H9 (cell line): ENCODE results near the gene SPIN1. TPM values are rescaled to one million over a fixed set of nuclear protein-coding genes. Genes with fewer than 3 reads are reported as not detected.

Experiments
- DNase-seq: peaks from one replicate; pipeline ENCODE4 v3.0.0-alpha.2; 2017
- H2AFZ ChIP-seq: one replicate; pipeline ENCODE4 v1.6.1; 2013; ENCODE audit warnings: mild to moderate bottlenecking, low read length, control low read depth, moderate library complexity
- H2AK5ac ChIP-seq: 2 replicates; pipeline ENCODE4 v1.6.1; 2013; ENCODE audit warnings: low read length, control low read depth, mixed read lengths; ENCODE audit not compliant: insufficient read length
- H2BK120ac ChIP-seq: one replicate; pipeline ENCODE4 v1.6.1; 2013; ENCODE audit warnings: low read depth, mild to moderate bottlenecking, low read length, control low read depth, inconsistent platforms; ENCODE audit not compliant: poor library complexity, severe bottlenecking
- H2BK12ac ChIP-seq: 2 replicates; pipeline ENCODE4 v1.6.1; 2013; ENCODE audit warnings: low read length, control low read depth, mixed read lengths, low read depth; ENCODE audit not compliant: insufficient read length
- H2BK15ac ChIP-seq: 2 replicates; pipeline ENCODE4 v1.6.1; 2013; ENCODE audit warnings: low read depth, low read length, control low read depth
- H2BK20ac ChIP-seq: one replicate; pipeline ENCODE4 v1.6.1; 2013; ENCODE audit warnings: low read depth, mild to moderate bottlenecking, low read length, control low read depth, inconsistent platforms; ENCODE audit not compliant: poor library complexity, severe bottlenecking
- H2BK5ac ChIP-seq: 2 replicates; pipeline ENCODE4 v1.6.1; 2013; ENCODE audit warnings: low read length, control low read depth, mixed read lengths; ENCODE audit not compliant: insufficient read length
- H3K14ac ChIP-seq: 2 replicates; pipeline ENCODE4 v1.6.1; 2013; ENCODE audit warnings: low read length, control low read depth; ENCODE audit not compliant: insufficient read depth
- H3K18ac ChIP-seq: 2 replicates; pipeline ENCODE4 v1.6.1; 2013; ENCODE audit warnings: low read depth, mild to moderate bottlenecking, mixed read lengths, low read length, control low read depth; ENCODE audit not compliant: insufficient read length
- H3K23ac ChIP-seq: 2 replicates; pipeline ENCODE4 v1.6.1; 2013; ENCODE audit warnings: low read length, control low read depth, mixed read lengths, low read depth; ENCODE audit not compliant: insufficient read length
- H3K23me2 ChIP-seq: 2 replicates; pipeline ENCODE4 v1.6.1; 2013; ENCODE audit warnings: low read depth, mild to moderate bottlenecking, mixed read lengths, low read length, control low read depth; ENCODE audit not compliant: insufficient read length, poor library complexity, severe bottlenecking
- H3K27ac ChIP-seq: 2 replicates; pipeline ENCODE4 v1.5.1; 2013; ENCODE audit warnings: low read length, control low read depth, mixed read lengths, low read depth; ENCODE audit not compliant: insufficient read length
- H3K27me3 ChIP-seq: 2 replicates; pipeline ENCODE4 v1.6.1; 2013; ENCODE audit warnings: low read length, control low read depth, inconsistent platforms; ENCODE audit not compliant: insufficient read depth
- H3K4ac ChIP-seq: 2 replicates; pipeline ENCODE4 v1.6.1; 2013; ENCODE audit warnings: low read depth, mild to moderate bottlenecking, control low read depth, inconsistent platforms, low read length, moderate library complexity
- H3K4me1 ChIP-seq: 2 replicates; pipeline ENCODE4 v1.6.1; 2013; ENCODE audit warnings: low read length, control low read depth, inconsistent platforms; ENCODE audit not compliant: insufficient read depth
- H3K4me2 ChIP-seq: 2 replicates; pipeline ENCODE4 v1.6.1; 2013; ENCODE audit warnings: low read length, control low read depth, mixed read lengths; ENCODE audit not compliant: insufficient read length, insufficient read depth
- H3K56ac ChIP-seq: 2 replicates; pipeline ENCODE4 v1.6.1; 2013; ENCODE audit warnings: low read depth, mild to moderate bottlenecking, mixed read lengths, low read length, control low read depth; ENCODE audit not compliant: insufficient read length
- H3K79me1 ChIP-seq: 2 replicates; pipeline ENCODE4 v1.6.1; 2013; ENCODE audit warnings: low read depth, mild to moderate bottlenecking, moderate library complexity, low read length, control low read depth, inconsistent platforms; ENCODE audit not compliant: insufficient read depth, poor library complexity, severe bottlenecking
- H3K79me2 ChIP-seq: 2 replicates; pipeline ENCODE4 v1.6.1; 2013; ENCODE audit warnings: low read length, control low read depth, inconsistent platforms; ENCODE audit not compliant: insufficient read depth
- H3K9ac ChIP-seq: 2 replicates; pipeline ENCODE4 v1.6.1; 2013; ENCODE audit warnings: low read length, control low read depth, mixed read lengths; ENCODE audit not compliant: insufficient read length; ENCODE audit errors: extremely low read depth
- H3K9me3 ChIP-seq: one replicate; pipeline ENCODE4 v1.6.1; 2013; ENCODE audit warnings: low read depth, low read length, inconsistent platforms; ENCODE audit not compliant: control insufficient read depth
- H3T11ph ChIP-seq: one replicate; pipeline ENCODE4 v1.6.1; 2013; ENCODE audit warnings: mild to moderate bottlenecking, low read length, control low read depth, inconsistent platforms
- H4K20me1 ChIP-seq: one replicate; pipeline ENCODE4 v1.6.1; 2013; ENCODE audit not compliant: control insufficient read depth, insufficient read length, insufficient read depth
- H4K5ac ChIP-seq: 2 replicates; pipeline ENCODE4 v1.6.1; 2013; ENCODE audit warnings: low read depth, mild to moderate bottlenecking, mixed read lengths, low read length, control low read depth; ENCODE audit not compliant: insufficient read length
- H4K8ac ChIP-seq: replicated peaks from 2 replicates; pipeline ENCODE4 v1.6.1; 2013; ENCODE audit warnings: low read length, control low read depth, mixed read lengths, low read depth; ENCODE audit not compliant: insufficient read length
- H4K91ac ChIP-seq: 2 replicates; pipeline ENCODE4 v1.6.1; 2013; ENCODE audit warnings: low read depth, mild to moderate bottlenecking, moderate library complexity, mixed read lengths, low read length, control low read depth; ENCODE audit not compliant: insufficient read length
- H3K27ac Mint-ChIP-seq, 3 experiments: 2 replicates in 2 of 3; 3 replicates in 1 of 3; pipeline ENCODE4 v1.8.0; 2020 to 2021; ENCODE audit warnings: mixed read lengths in 3 of 3, mild to moderate bottlenecking in 1 of 3, moderate library complexity in 1 of 3
- H3K27me3 Mint-ChIP-seq: 2 replicates; pipeline ENCODE4 v1.8.0; 2021; ENCODE audit warnings: low read depth, mild to moderate bottlenecking, moderate library complexity, mixed read lengths
- H3K36me3 Mint-ChIP-seq, 3 experiments: 2 replicates in 2 of 3; 3 replicates in 1 of 3; pipeline ENCODE4 v1.8.0; 2020 to 2021; ENCODE audit warnings: low read depth in 3 of 3, mixed read lengths in 3 of 3; ENCODE audit not compliant: insufficient read depth in 1 of 3
- H3K4me1 Mint-ChIP-seq, 2 experiments: 2 replicates each; pipeline ENCODE4 v1.8.0; 2020; ENCODE audit warnings: mixed read lengths in 2 of 2
- H3K4me3 Mint-ChIP-seq, 2 experiments: 2 replicates in 1 of 2; 3 replicates in 1 of 2; pipeline ENCODE4 v1.8.0; 2020 to 2021; ENCODE audit warnings: mild to moderate bottlenecking in 2 of 2, mixed read lengths in 2 of 2, moderate library complexity in 1 of 2
- H3K9me3 Mint-ChIP-seq, 2 experiments: 2 replicates in 1 of 2; 3 replicates in 1 of 2; pipeline ENCODE4 v1.8.0; 2020; ENCODE audit warnings: mild to moderate bottlenecking in 2 of 2, mixed read lengths in 2 of 2, moderate library complexity in 1 of 2
- WGBS: extraction: QIAGEN DNeasy Blood & Tissue Kit; methylation state at CpG from one replicate; pipeline ENCODE4 v1.1.7; 2013; ENCODE audit warnings: missing lambda C conversion rate, low lambda C conversion rate, mixed read lengths; ENCODE audit not compliant: insufficient read length; ENCODE audit errors: extremely low coverage; 5-methylcytosine and 5-hydroxymethylcytosine counted together
- total RNA-seq: library from RNA; stranded (reverse); gene quantifications from 2 replicates; pipeline ENCODE4 v1.2.1, GENCODE V29; 2021
- TF ChIP-seq, protein P1 (sequence below): fragments of 200-600 bp; sonication (generic); conservative IDR thresholded peaks from 3 replicates; pipeline ENCODE4 v1.8.0; 2021; ENCODE audit warnings: antibody characterized with exemption, mild to moderate bottlenecking

SPIN1 gene
- total RNA-seq, 1 experiment from 2014 or later: 136 TPM

DNA sequence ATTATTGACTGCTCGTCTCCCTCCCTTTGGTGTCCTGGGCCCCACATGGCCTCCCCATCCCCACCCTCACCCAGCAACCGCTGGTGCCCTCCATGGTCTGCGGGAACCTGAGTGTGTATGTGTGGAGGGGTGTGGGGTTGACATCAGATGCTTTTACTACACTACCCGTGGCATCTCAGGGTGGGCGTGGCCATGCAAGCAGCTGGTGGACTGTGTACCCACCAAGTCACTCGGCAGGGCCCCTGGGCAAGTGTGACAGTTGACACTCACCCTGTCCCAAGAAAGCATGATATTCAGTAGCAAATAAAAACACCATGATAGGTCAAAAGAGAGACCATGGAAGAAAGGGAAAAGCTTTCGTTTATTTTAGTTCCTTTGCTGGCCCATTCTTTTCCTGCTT lies 139.4 kb downstream of the SPIN1 start:
- Histone ChIP-seq H3K27me3 (no peaks in the 10 kb centered on the region), H3K4me2 (no peak overlapping the region), H3K79me2 (no peaks in the 10 kb centered on the region), H3K14ac (no peak overlapping the region), H3K9ac (no peak overlapping the region), H2BK15ac (no peak overlapping the region), H2BK12ac (no peak overlapping the region), H3K56ac (no peak overlapping the region), H2AFZ (no peak overlapping the region), H3K18ac (no peak overlapping the region), H4K91ac (no peak overlapping the region), H3K23ac (no peak overlapping the region), H3K4ac (no peak overlapping the region), H3T11ph (no peak overlapping the region), H3K9me3 (no peaks in the 10 kb centered on the region), H2BK20ac (no peak overlapping the region), H3K79me1 (no peaks in the 10 kb centered on the region), H3K4me1 (peaks cover 8% of the 10 kb centered on the region; the same call in 1 of the 2 replicates), H4K8ac (no peak overlapping the region), H3K27ac (no peak overlapping the region), H3K23me2 (peaks cover 4% of the 10 kb centered on the region), H2BK5ac (no peak overlapping the region), H4K20me1 (no peaks in the 10 kb centered on the region), H2BK120ac (no peak overlapping the region), H4K5ac (no peak overlapping the region), H2AK5ac (no peak overlapping the region)
- TF ChIP-seq, protein P1, sequence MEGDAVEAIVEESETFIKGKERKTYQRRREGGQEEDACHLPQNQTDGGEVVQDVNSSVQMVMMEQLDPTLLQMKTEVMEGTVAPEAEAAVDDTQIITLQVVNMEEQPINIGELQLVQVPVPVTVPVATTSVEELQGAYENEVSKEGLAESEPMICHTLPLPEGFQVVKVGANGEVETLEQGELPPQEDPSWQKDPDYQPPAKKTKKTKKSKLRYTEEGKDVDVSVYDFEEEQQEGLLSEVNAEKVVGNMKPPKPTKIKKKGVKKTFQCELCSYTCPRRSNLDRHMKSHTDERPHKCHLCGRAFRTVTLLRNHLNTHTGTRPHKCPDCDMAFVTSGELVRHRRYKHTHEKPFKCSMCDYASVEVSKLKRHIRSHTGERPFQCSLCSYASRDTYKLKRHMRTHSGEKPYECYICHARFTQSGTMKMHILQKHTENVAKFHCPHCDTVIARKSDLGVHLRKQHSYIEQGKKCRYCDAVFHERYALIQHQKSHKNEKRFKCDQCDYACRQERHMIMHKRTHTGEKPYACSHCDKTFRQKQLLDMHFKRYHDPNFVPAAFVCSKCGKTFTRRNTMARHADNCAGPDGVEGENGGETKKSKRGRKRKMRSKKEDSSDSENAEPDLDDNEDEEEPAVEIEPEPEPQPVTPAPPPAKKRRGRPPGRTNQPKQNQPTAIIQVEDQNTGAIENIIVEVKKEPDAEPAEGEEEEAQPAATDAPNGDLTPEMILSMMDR: no peak
- Mint-ChIP-seq H3K36me3 (no peaks in the 10 kb centered on the region; a peak in 1 of 7 replicates), H3K9me3 (no peaks in the 10 kb centered on the region), H3K27ac (no peak overlapping the region), H3K4me1 (peaks cover 30% of the 10 kb centered on the region in 2 experiments), H3K4me3 (no peak overlapping the region), H3K27me3 (peaks cover 3% of the 10 kb centered on the region)
- no CpG with 5 or more reads among the region's 7 CpGs for WGBS
- no peak for DNase-seq

Other genes with a start within 250 kb of the SPIN1 start
- gene SPATA31C2, start 250.0 kb upstream of the SPIN1 start, total RNA-seq: 0.15 and 0.20 TPM in 2 replicates
- gene NXNL2, start 146.7 kb downstream of the SPIN1 start, total RNA-seq: 0.33 and 0.57 TPM in 2 replicates